NT2/D1 (cell line): Measurements from ENCODE around the gene ACER3.

Experiments
- SUZ12 ChIP-seq: IDR thresholded peaks from 2 replicates; pipeline ENCODE4 v1.6.1; 2011; ENCODE audit not compliant: insufficient read length, insufficient read depth; ENCODE audit errors: extremely low read depth
- ZNF274 ChIP-seq: IDR thresholded peaks from 2 replicates; pipeline ENCODE4 v1.6.1; 2011; ENCODE audit warnings: mild to moderate bottlenecking, low read depth, low read length

DNA sequence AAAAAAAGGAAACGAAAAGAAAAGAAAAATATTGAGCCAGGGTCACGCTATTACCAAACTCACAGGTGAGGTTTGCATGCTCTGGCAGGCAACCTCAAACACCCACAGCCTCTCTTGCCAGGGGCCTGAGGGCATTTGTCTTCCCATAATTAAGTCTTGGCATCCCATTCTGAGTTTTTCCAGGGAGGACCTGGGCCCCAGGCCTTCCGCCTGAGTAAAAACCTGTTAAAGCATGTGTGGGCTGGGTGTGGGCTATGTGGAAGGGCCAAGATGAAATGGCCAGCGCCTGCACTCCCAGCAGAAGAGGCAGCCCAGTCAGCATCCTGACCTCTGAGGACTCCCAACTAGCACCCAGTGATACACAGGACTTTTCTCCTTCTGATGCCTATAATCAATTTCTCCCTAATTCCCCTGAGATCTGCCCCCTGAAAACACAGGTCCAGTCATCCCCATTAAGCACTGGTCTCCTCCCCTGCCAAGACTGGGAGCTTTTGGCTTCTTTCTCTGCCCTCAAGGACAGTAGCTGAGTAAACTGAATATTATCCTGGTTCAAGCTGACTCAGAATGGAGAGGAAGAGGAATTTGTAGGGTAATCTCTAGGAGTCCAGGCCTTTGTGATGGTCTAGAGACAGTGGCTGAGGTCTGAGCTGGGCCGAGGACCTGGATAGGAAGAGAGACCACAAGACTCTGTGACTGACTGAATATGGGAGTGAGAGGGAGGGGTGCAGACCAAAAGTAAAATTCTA, 35.6 kb upstream of the ACER3 start:
- TF ChIP-seq ZNF274 (no peak), SUZ12 (no peak)
